ENCODE results near the gene MFN1.

DNA sequence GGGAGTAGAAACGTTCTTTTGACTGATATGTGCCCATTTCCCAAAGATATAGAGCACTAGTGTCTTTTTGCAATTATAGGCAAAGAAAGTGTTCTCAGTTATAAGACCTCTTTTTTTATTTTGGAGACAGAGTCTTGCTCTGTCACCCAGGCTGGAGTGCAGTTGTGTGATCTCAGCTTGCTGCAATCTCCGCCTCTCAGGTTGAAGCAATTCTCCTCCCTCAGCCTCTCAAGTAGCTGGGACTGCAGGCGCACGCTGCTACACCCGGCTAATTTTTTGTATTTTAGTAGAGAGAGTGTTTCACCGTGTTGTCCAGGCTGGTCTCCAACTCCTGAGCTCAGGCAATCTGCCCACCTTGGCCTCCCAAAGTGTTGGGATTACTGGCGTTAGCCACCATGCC is 45.4 kb upstream of the MFN1 start:
- TF ChIP-seq, protein P1, sequence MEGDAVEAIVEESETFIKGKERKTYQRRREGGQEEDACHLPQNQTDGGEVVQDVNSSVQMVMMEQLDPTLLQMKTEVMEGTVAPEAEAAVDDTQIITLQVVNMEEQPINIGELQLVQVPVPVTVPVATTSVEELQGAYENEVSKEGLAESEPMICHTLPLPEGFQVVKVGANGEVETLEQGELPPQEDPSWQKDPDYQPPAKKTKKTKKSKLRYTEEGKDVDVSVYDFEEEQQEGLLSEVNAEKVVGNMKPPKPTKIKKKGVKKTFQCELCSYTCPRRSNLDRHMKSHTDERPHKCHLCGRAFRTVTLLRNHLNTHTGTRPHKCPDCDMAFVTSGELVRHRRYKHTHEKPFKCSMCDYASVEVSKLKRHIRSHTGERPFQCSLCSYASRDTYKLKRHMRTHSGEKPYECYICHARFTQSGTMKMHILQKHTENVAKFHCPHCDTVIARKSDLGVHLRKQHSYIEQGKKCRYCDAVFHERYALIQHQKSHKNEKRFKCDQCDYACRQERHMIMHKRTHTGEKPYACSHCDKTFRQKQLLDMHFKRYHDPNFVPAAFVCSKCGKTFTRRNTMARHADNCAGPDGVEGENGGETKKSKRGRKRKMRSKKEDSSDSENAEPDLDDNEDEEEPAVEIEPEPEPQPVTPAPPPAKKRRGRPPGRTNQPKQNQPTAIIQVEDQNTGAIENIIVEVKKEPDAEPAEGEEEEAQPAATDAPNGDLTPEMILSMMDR (tag by site-specific recombination; IDR thresholded peaks at IDR 0.05), result no peak
- no peak for TF ChIP-seq REPIN1 (tag by site-specific recombination; IDR thresholded peaks at IDR 0.05; ENCODE audit: low read depth)
- TF ChIP-seq, protein P2, sequence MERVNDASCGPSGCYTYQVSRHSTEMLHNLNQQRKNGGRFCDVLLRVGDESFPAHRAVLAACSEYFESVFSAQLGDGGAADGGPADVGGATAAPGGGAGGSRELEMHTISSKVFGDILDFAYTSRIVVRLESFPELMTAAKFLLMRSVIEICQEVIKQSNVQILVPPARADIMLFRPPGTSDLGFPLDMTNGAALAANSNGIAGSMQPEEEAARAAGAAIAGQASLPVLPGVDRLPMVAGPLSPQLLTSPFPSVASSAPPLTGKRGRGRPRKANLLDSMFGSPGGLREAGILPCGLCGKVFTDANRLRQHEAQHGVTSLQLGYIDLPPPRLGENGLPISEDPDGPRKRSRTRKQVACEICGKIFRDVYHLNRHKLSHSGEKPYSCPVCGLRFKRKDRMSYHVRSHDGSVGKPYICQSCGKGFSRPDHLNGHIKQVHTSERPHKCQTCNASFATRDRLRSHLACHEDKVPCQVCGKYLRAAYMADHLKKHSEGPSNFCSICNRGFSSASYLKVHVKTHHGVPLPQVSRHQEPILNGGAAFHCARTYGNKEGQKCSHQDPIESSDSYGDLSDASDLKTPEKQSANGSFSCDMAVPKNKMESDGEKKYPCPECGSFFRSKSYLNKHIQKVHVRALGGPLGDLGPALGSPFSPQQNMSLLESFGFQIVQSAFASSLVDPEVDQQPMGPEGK (tag by site-specific recombination; IDR thresholded peaks at IDR 0.05), result no peak
- TF ChIP-seq, protein P3, sequence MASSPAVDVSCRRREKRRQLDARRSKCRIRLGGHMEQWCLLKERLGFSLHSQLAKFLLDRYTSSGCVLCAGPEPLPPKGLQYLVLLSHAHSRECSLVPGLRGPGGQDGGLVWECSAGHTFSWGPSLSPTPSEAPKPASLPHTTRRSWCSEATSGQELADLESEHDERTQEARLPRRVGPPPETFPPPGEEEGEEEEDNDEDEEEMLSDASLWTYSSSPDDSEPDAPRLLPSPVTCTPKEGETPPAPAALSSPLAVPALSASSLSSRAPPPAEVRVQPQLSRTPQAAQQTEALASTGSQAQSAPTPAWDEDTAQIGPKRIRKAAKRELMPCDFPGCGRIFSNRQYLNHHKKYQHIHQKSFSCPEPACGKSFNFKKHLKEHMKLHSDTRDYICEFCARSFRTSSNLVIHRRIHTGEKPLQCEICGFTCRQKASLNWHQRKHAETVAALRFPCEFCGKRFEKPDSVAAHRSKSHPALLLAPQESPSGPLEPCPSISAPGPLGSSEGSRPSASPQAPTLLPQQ (tag by site-specific recombination; IDR thresholded peaks at IDR 0.05), result no peak
- TF ChIP-seq BCL11A (tag by site-specific recombination; IDR thresholded peaks at IDR 0.05; ENCODE audit: low read depth), result no peak
- TF ChIP-seq, protein P4, sequence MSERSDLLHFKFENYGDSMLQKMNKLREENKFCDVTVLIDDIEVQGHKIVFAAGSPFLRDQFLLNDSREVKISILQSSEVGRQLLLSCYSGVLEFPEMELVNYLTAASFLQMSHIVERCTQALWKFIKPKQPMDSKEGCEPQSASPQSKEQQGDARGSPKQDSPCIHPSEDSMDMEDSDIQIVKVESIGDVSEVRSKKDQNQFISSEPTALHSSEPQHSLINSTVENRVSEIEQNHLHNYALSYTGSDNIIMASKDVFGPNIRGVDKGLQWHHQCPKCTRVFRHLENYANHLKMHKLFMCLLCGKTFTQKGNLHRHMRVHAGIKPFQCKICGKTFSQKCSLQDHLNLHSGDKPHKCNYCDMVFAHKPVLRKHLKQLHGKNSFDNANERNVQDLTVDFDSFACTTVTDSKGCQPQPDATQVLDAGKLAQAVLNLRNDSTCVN (tag by site-specific recombination; optimal IDR thresholded peaks at IDR 0.05), result no peak
- TF ChIP-seq ZFP37 (tag by site-specific recombination; IDR thresholded peaks at IDR 0.05), result no peak
- TF ChIP-seq, protein P5, sequence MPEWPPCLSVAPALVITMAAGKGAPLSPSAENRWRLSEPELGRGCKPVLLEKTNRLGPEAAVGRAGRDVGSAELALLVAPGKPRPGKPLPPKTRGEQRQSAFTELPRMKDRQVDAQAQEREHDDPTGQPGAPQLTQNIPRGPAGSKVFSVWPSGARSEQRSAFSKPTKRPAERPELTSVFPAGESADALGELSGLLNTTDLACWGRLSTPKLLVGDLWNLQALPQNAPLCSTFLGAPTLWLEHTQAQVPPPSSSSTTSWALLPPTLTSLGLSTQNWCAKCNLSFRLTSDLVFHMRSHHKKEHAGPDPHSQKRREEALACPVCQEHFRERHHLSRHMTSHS (tag by site-specific recombination; IDR thresholded peaks at IDR 0.05), result no peak
- TF ChIP-seq ZNF335 (tag by site-specific recombination; conservative IDR thresholded peaks at IDR 0.05), result no peak
